ENCODE measurements around the gene DENND10.
"Not testable (repeated sequence)": the region's sequence is repeated elsewhere in the genome, so short reads cannot be mapped to it uniquely, and the experiment has no call there.

DENND10 gene

DNA sequence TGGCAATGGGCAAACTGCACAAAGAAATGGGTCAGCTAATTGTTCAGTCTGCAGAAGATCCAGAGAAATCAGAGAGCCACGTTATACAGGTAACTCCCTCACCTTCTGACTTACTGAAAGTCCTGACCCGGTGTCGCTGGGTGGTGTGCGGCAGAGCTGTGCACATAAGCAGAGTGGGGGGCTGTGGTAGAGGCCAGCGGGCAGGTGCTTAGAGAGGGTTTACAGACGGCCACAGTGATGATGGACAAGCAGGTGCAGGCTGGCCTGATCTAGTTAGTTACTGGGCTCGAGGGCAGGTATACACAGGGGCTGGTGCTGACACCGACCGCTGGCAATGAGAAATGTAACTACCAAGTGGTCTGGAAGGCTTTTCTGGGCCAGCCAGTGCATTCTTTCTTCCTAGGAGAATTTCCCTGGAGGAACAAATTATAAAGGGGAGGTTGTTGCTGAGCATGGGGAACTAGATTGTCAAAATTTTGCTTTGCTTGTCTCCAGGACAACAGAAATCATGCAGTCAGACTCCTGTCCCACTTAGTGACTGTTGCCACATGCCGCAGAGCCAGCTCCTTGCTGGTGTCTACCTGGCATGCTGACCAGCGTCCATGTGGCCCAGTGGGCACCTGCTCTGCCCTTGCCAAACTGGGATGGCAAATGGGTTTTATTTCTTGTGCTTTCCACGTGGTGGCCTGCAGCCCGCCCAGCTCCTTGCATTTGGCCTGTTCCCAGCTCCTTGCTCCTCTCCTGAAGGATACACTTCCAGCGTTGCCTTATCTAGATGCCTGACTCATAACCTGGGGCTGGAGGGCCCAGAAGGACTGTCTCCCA is 28.8 kb downstream of the DENND10 start:
- Histone ChIP-seq H3K27me3 (ENCODE audit: control insufficient read depth, insufficient read depth, low read length) (no peaks in the 10 kb centered on the region), H3K27ac (ENCODE audit: low read length) (no peak overlapping the region), H3K36me3 (ENCODE audit: control insufficient read depth, insufficient read depth, low read length) (peaks cover 18% of the 10 kb centered on the region; the same call in 1 of the 2 replicates), H3K4me3 (ENCODE audit: low read length) (no peak overlapping the region), H3K4me1 (ENCODE audit: control insufficient read depth, insufficient read depth, low read length) (no peaks in the 10 kb centered on the region), H3K9me3 (ENCODE audit: control insufficient read depth, insufficient read depth, low read length) (no peaks in the 10 kb centered on the region)
- WGBS (ENCODE audit: insufficient coverage, insufficient read length), result no CpG with 5 or more reads among the region's 14 CpGs
- DNase-seq (ENCODE audit: low read depth, low spot score), result no peak

DNA sequence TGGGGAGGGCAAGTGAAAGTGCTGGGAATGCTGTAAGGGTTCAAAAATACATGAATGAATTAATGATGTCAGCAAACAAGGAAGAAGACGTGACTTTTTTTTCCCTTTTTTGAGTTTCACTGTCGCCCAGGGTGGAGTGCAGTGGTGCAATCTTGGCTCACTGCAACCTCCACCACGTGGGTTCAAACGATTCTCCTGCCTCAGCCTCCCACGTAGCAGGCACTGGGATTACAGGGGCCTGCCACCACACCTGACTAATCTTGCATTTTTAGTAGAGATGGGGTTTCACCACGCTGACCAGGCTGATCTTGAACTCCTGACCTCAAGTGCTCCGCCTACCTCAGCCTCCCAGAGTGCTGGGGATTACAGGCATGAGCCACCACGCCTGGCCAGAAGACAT is 30.0 kb downstream of the DENND10 start:
- H3K4me1 ChIP-seq (ENCODE audit: control insufficient read depth, insufficient read depth, low read length), result no peaks in the 10 kb centered on the region
- H3K9me3 ChIP-seq (ENCODE audit: control insufficient read depth, insufficient read depth, low read length), result no peaks in the 10 kb centered on the region
- WGBS (ENCODE audit: insufficient coverage, insufficient read length), result no CpG with 5 or more reads among the region's 8 CpGs
- no peak overlapping the region for H3K4me3 ChIP-seq (ENCODE audit: low read length)
- peaks cover 16% of the 10 kb centered on the region; the same call in 1 of the 2 replicates for H3K36me3 ChIP-seq (ENCODE audit: control insufficient read depth, insufficient read depth, low read length)
- DNase-seq (ENCODE audit: low read depth, low spot score), result no peak
- H3K27ac ChIP-seq (ENCODE audit: low read length), result no peak overlapping the region
- no peaks in the 10 kb centered on the region for H3K27me3 ChIP-seq (ENCODE audit: control insufficient read depth, insufficient read depth, low read length)

DNA sequence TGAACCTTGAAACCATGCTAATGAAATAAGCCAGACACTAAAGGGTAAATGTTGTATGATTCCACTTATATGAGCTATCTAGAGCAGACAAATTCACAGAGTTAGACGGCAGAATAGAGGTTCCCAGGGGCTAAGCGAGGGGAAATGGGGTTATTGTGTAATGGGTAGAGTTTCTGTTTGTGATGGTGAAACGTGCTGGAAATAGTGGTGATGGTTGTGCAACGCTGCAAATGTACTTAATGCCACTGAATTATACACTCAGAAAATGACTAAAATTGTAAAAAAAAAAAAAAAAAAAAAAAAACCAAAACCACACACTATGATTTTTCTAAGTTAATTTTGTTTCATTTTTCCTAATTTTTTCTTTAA is 31.6 kb downstream of the DENND10 start:
- no peak for DNase-seq (ENCODE audit: low read depth, low spot score)
- Histone ChIP-seq H3K27ac (ENCODE audit: low read length) (no peak overlapping the region), H3K9me3 (ENCODE audit: control insufficient read depth, insufficient read depth, low read length) (no peaks in the 10 kb centered on the region), H3K27me3 (ENCODE audit: control insufficient read depth, insufficient read depth, low read length) (no peaks in the 10 kb centered on the region), H3K4me3 (ENCODE audit: low read length) (no peak overlapping the region), H3K36me3 (ENCODE audit: control insufficient read depth, insufficient read depth, low read length) (peaks cover 13% of the 10 kb centered on the region; the same call in 1 of the 2 replicates), H3K4me1 (ENCODE audit: control insufficient read depth, insufficient read depth, low read length) (no peaks in the 10 kb centered on the region)
- 100% methylated on average over 2 of the region's 4 CpGs for WGBS (ENCODE audit: insufficient coverage, insufficient read length)

DNA sequence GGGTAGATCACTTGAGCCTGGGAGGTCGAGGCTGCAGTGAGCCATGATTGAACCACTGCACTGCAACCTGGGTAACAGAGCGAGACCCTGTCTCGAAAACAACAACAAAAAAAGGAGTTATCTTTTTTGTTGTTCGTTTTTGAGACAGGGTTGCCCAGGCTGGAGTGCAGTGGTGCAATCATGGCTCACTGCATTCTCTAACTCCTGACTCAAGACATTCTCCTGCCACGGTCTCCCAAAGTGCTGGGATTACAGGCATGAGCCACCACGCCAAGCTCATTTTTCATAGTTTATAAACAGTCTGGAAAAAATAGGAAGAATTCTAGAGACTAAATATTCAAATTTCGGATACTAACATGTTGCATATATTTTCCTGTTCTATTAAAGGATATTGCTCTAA is 32.2 kb downstream of the DENND10 start:
- H3K4me1 ChIP-seq (ENCODE audit: control insufficient read depth, insufficient read depth, low read length), result no peaks in the 10 kb centered on the region
- no peaks in the 10 kb centered on the region for H3K27me3 ChIP-seq (ENCODE audit: control insufficient read depth, insufficient read depth, low read length)
- H3K4me3 ChIP-seq (ENCODE audit: low read length), result no peak overlapping the region
- DNase-seq (ENCODE audit: low read depth, low spot score), result no peak
- H3K36me3 ChIP-seq (ENCODE audit: control insufficient read depth, insufficient read depth, low read length), result peaks cover 13% of the 10 kb centered on the region; the same call in 1 of the 2 replicates
- WGBS (ENCODE audit: insufficient coverage, insufficient read length), result no CpG with 5 or more reads among the region's 7 CpGs
- H3K27ac ChIP-seq (ENCODE audit: low read length), result no peak overlapping the region
- no peaks in the 10 kb centered on the region for H3K9me3 ChIP-seq (ENCODE audit: control insufficient read depth, insufficient read depth, low read length)

DNA sequence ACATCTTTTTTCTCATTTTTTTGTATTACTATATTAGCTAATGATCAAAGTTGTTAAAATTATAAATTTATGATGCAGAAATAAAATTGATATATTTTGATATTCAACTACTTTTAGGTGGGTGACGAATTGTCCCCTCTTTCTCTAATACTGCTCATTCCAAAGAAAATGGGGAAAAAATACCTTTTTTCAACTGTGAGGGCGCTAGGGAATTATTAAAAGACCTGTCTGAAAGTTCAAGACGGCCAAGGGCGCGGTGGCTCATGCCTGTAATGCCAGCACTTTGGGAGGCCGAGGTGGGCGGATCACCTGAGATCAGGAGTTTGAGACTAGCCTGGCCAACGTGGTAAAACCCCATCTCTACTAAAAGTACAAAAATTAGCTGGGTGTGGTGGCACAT is 34.0 kb downstream of the DENND10 start:
- WGBS (ENCODE audit: insufficient coverage, insufficient read length), result no CpG with 5 or more reads among the region's 8 CpGs
- DNase-seq (ENCODE audit: low read depth, low spot score); H3K9me3 ChIP-seq (ENCODE audit: control insufficient read depth, insufficient read depth, low read length); H3K36me3 ChIP-seq (ENCODE audit: control insufficient read depth, insufficient read depth, low read length); H3K27me3 ChIP-seq (ENCODE audit: control insufficient read depth, insufficient read depth, low read length); H3K27ac ChIP-seq (ENCODE audit: low read length); H3K4me3 ChIP-seq (ENCODE audit: low read length); H3K4me1 ChIP-seq (ENCODE audit: control insufficient read depth, insufficient read depth, low read length): not testable (repeated sequence)

DNA sequence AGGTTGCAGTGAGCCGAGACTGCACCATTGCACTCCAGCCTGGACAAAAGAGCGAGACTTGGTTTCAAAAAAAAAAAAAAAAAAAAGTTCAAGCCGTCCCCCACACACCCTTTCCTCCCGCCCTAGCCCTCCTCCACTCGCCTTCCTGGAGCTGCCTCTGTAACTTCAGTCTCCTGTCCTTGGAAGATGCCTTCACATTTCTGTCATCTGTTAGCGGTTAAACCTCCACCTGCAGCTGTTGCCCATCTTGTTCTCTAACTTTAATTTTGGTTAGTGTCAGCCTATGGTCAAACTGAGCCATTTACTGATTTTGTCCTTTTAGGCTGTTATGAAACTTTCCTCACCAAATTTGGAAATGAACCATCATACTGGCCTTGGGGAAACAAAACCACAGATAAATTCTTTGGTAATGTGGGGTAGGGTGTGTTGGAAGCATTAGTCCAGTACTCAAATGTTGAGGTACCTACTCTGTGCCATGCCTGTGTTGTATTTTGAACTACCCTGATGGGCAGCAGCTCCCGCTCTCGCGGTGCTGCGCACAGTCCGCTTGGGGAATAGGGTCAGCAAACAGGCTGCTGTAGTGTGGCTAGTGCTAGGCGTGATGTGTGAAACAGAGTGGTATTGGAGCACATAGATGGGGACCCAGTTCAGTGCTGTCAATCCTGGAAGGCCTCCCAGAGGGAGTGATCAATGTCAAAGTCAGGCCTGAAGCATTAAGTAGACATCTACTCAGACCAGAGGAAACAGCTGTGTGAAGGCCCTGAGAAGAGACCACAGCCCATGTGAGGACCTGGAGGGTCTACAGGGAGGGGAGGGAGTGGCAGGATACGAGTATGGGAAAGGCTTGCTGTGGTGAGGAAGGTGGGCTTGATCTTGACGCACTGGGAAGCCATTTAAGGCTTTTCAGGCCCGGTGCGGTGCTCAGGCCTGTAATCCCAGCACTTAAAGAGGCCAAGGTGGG is 34.7 kb downstream of the DENND10 start:
- H3K36me3 ChIP-seq (ENCODE audit: control insufficient read depth, insufficient read depth, low read length), result peaks cover 3% of the 10 kb centered on the region; the same call in 1 of the 2 replicates
- no peak overlapping the region for H3K27ac ChIP-seq (ENCODE audit: low read length)
- H3K27me3 ChIP-seq (ENCODE audit: control insufficient read depth, insufficient read depth, low read length), result no peaks in the 10 kb centered on the region
- no peak overlapping the region for H3K4me3 ChIP-seq (ENCODE audit: low read length)
- DNase-seq (ENCODE audit: low read depth, low spot score), result no peak
- WGBS (ENCODE audit: insufficient coverage, insufficient read length), result no CpG with 5 or more reads among the region's 16 CpGs
- H3K9me3 ChIP-seq (ENCODE audit: control insufficient read depth, insufficient read depth, low read length), result no peaks in the 10 kb centered on the region
- no peaks in the 10 kb centered on the region for H3K4me1 ChIP-seq (ENCODE audit: control insufficient read depth, insufficient read depth, low read length)

DNA sequence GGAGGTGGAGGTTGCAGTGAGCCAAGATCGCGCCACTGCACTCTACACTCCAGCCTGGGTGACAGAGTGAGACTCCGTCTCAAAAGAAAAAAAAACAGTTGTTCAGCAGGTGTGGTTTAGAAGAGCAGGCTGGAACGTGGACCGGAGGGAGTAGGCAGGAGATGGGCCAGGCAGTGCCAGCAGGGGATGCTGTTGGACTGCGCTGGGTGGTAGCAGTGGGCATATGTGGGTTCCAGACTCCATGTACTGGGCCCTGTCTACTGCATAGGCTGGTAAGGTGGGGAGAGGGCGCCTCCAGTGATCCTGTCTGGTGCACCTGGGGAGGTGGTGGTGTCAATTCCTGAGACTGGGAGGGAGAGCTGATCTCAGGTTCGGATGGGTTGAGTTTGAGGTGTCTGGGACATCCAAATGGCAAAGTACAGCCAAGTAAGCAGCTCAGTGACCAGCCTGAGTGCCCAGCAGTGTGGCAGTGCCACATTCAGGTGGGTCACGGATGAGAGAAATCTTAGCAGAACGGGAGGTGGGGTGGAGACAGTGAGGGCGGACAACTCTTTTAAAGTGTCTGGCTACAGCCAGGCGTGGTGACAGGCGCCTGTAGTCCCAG is 35.7 kb downstream of the DENND10 start:
- Histone ChIP-seq H3K4me1 (ENCODE audit: control insufficient read depth, insufficient read depth, low read length) (no peaks in the 10 kb centered on the region), H3K27me3 (ENCODE audit: control insufficient read depth, insufficient read depth, low read length) (no peaks in the 10 kb centered on the region), H3K9me3 (ENCODE audit: control insufficient read depth, insufficient read depth, low read length) (no peaks in the 10 kb centered on the region), H3K27ac (ENCODE audit: low read length) (no peak overlapping the region), H3K4me3 (ENCODE audit: low read length) (no peak overlapping the region), H3K36me3 (ENCODE audit: control insufficient read depth, insufficient read depth, low read length) (no peaks in the 10 kb centered on the region)
- DNase-seq (ENCODE audit: low read depth, low spot score), result peak; percentile 20
- no CpG with 5 or more reads among the region's 13 CpGs for WGBS (ENCODE audit: insufficient coverage, insufficient read length)

DNA sequence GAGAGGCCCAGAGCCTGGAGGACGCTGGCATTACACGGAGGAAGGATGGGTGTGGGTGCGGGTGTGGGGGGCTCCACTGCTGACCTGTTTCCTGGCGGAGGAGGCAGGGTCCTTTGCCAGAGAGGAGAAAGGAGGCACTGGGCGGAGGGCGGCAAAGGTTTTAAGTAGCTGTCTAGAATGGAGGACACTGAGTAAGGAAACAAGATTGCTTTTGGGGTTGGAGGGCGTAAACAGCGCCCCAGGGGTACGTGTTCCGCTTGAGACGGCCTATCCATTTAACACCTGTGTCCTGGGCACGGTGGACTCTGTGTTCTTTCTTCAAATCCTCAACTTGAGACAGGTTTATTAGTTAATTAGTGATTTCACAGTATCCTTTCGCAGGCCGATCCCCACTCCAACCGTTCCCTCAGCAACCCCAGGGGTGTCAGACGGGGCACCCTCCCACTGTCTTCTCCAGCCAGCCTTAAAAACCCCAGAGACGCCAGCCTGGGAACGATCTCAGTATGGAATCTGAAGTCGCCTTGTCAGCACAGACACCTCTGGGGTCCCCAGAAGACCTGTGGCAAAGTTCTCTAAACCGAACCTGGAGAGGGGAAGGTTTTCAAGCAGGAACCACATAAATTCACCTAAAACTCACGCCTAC is 36.8 kb downstream of the DENND10 start:
- no CpG with 5 or more reads among the region's 21 CpGs for WGBS (ENCODE audit: insufficient coverage, insufficient read length)
- Histone ChIP-seq H3K27me3 (ENCODE audit: control insufficient read depth, insufficient read depth, low read length) (no peaks in the 10 kb centered on the region), H3K9me3 (ENCODE audit: control insufficient read depth, insufficient read depth, low read length) (no peaks in the 10 kb centered on the region), H3K27ac (ENCODE audit: low read length) (no peak overlapping the region), H3K36me3 (ENCODE audit: control insufficient read depth, insufficient read depth, low read length) (no peaks in the 10 kb centered on the region), H3K4me3 (ENCODE audit: low read length) (no peak overlapping the region), H3K4me1 (ENCODE audit: control insufficient read depth, insufficient read depth, low read length) (no peaks in the 10 kb centered on the region)
- DNase-seq (ENCODE audit: low read depth, low spot score), result no peak

DNA sequence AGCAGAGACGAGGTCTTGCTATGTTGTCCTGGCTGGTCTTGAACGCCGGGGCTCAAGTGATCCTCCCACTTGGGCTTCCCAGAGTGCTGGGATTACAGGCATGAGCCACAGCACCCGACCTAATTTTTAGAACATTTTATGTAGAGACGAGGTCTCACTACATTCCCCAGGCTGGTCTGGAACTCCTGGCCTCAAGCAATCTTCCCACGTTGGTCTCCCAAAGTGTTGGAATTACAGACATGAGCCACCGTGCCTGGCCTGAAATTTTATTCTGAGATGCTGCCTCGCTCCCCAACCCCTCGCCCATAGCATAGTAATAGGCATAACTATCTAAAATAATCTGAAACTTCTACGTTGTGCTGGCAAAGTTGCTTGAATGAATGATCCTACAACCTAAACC is 39.7 kb downstream of the DENND10 start:
- H3K27me3 ChIP-seq (ENCODE audit: control insufficient read depth, insufficient read depth, low read length), result no peaks in the 10 kb centered on the region
- H3K4me1 ChIP-seq (ENCODE audit: control insufficient read depth, insufficient read depth, low read length), result no peaks in the 10 kb centered on the region
- no peaks in the 10 kb centered on the region for H3K36me3 ChIP-seq (ENCODE audit: control insufficient read depth, insufficient read depth, low read length)
- no peaks in the 10 kb centered on the region for H3K9me3 ChIP-seq (ENCODE audit: control insufficient read depth, insufficient read depth, low read length)
- H3K4me3 ChIP-seq (ENCODE audit: low read length), result no peak overlapping the region
- DNase-seq (ENCODE audit: low read depth, low spot score), result no peak
- H3K27ac ChIP-seq (ENCODE audit: low read length), result no peak overlapping the region
- WGBS (ENCODE audit: insufficient coverage, insufficient read length), result no CpG with 5 or more reads among the region's 10 CpGs

DNA sequence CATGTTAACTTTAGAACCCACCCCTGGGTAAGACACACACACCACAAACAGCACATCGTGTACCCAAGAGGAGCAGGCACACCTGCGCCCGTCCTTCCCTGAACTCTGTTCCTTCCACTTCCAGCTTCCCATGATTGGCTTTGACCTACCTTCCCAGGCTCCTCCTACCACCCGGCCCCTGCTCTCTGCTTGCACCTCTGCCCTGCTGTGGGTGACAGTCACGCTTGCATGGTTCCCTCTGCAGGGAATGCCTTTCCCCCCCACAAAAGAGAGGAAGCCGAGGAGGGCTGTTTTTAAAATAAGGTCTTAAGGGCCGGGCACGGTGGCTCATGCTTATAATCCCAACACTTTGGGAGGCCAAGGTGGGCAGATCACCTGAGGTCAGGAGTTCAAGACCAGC is 45.2 kb downstream of the DENND10 start:
- no peaks in the 10 kb centered on the region for H3K4me1 ChIP-seq (ENCODE audit: control insufficient read depth, insufficient read depth, low read length)
- no peaks in the 10 kb centered on the region for H3K9me3 ChIP-seq (ENCODE audit: control insufficient read depth, insufficient read depth, low read length)
- H3K27ac ChIP-seq (ENCODE audit: low read length), result no peak overlapping the region
- peaks cover 3% of the 10 kb centered on the region; the same call in 1 of the 2 replicates for H3K36me3 ChIP-seq (ENCODE audit: control insufficient read depth, insufficient read depth, low read length)
- H3K27me3 ChIP-seq (ENCODE audit: control insufficient read depth, insufficient read depth, low read length), result no peaks in the 10 kb centered on the region
- H3K4me3 ChIP-seq (ENCODE audit: low read length), result no peak overlapping the region
- no CpG with 5 or more reads among the region's 8 CpGs for WGBS (ENCODE audit: insufficient coverage, insufficient read length)
- DNase-seq (ENCODE audit: low read depth, low spot score), result no peak

All from iPS DF 6.9 (cell line).